ENCODE measurements around the gene KRTAP13-4. TPM values are rescaled to one million over a fixed set of nuclear protein-coding genes. Genes with fewer than 3 reads are reported as not detected.

KRTAP13-4 gene
- total RNA-seq, 4 donors from 2014 or later: not detected

GRCh38 chr21:30415993-30416392 lies 14.0 kb upstream of the KRTAP13-4 start:
- H3K4me1 ChIP-seq: no peaks in the 10 kb centered on the region
- intact Hi-C loops (cut with DNase I): no loop called here
- no peak for DNase-seq
- no peak overlapping the region for H3K27ac ChIP-seq
- TF ChIP-seq CTCF (IDR thresholded peaks at IDR 0.05) (no peak), POLR2A (IDR thresholded peaks at IDR 0.05) (no peak)
- H3K4me3 ChIP-seq (replicated peaks in 1 of 3): no peak overlapping the region
- no peaks in the 10 kb centered on the region for H3K27me3 ChIP-seq
- H3K9me3 ChIP-seq: no peaks in the 10 kb centered on the region
- WGBS, 2 donors: 88 to 90% methylated on average over 5 of the region's 5 CpGs
- no peaks in the 10 kb centered on the region for H3K36me3 ChIP-seq

- Histone ChIP-seq H3K27ac (no peak within 1 kb of the TSS), H3K4me1 (no peaks in the 10 kb centered on the region), H3K36me3 (no peaks in the 10 kb centered on the region), H3K4me3 (replicated peaks in 1 of 3) (no peak within 1 kb of the TSS), H3K9me3 (no peaks in the 10 kb centered on the region), H3K27me3 (no peaks in the 10 kb centered on the region)
- 82 to 84% methylated on average over 5 of the region's 5 CpGs for WGBS, 2 donors
- intact Hi-C loops (cut with DNase I): no loop called here
- TF ChIP-seq CTCF (IDR thresholded peaks at IDR 0.05): no peak
- no peak for TF ChIP-seq POLR2A (IDR thresholded peaks at IDR 0.05)
- DNase-seq: no peak
These were observed 4.2 kb upstream of the KRTAP13-4 start, which contains the start of gene KRTAP13-3 for GRCh38 chr21:30425826-30426225. TSS of gene KRTAP13-3 (minus strand) at chr21:30425926. CDS start at chr21:30425912, 14 bp downstream.

- no peak for DNase-seq
These were observed 3.3 kb upstream of the KRTAP13-4 start for GRCh38 chr21:30426731-30427130.

GRCh38 chr21:30434033-30434631 lies 4.1 kb downstream of the KRTAP13-4 start:
- no peaks in the 10 kb centered on the region for H3K27me3 ChIP-seq
- WGBS, 2 donors: 41 to 47% methylated on average over 10 of the region's 10 CpGs
- TF ChIP-seq POLR2A (IDR thresholded peaks at IDR 0.05): no peak
- peak in 4 of 6 experiments; percentile 25 to 65 (median 42) for TF ChIP-seq CTCF (IDR thresholded peaks at IDR 0.05)

More at GRCh38 chr21:30426731-30427130, 3.3 kb upstream of the KRTAP13-4 start:
- Histone ChIP-seq H3K9me3 (no peaks in the 10 kb centered on the region), H3K4me1 (no peaks in the 10 kb centered on the region), H3K27ac (no peak overlapping the region), H3K36me3 (no peaks in the 10 kb centered on the region), H3K4me3 (replicated peaks in 1 of 3) (no peak overlapping the region), H3K27me3 (no peaks in the 10 kb centered on the region)
- TF ChIP-seq CTCF (IDR thresholded peaks at IDR 0.05) (no peak), POLR2A (IDR thresholded peaks at IDR 0.05) (no peak)
- WGBS, 2 donors: 47 to 49% methylated on average over 3 of the region's 3 CpGs
- intact Hi-C loops (cut with DNase I): no loop called here

GRCh38 chr21:30437010-30437565 lies 7.1 kb downstream of the KRTAP13-4 start:
- H3K27ac ChIP-seq: no peak overlapping the region
- no peaks in the 10 kb centered on the region for H3K27me3 ChIP-seq
- WGBS, 2 donors: 82 to 89% methylated on average over 3 of the region's 3 CpGs
- no peak for DNase-seq
- H3K9me3 ChIP-seq: no peaks in the 10 kb centered on the region
- H3K36me3 ChIP-seq: no peaks in the 10 kb centered on the region
- no peaks in the 10 kb centered on the region for H3K4me1 ChIP-seq
- H3K4me3 ChIP-seq (replicated peaks in 1 of 3): no peak overlapping the region
- intact Hi-C loops (cut with DNase I): no loop called here
- TF ChIP-seq POLR2A (IDR thresholded peaks at IDR 0.05): no peak
- TF ChIP-seq CTCF (IDR thresholded peaks at IDR 0.05): no peak

More at GRCh38 chr21:30434033-30434631, 4.1 kb downstream of the KRTAP13-4 start:
- Histone ChIP-seq H3K4me3 (replicated peaks in 1 of 3) (no peak overlapping the region), H3K36me3 (no peaks in the 10 kb centered on the region), H3K4me1 (no peaks in the 10 kb centered on the region), H3K9me3 (no peaks in the 10 kb centered on the region), H3K27ac (no peak overlapping the region)
- DNase-seq: peak; percentile 2 to 5
- intact Hi-C loops (cut with DNase I): no loop called here

All from thyroid gland (tissue), 4 donors.